SW480 (cell line): ENCODE data around the gene PCDH9.
"Not testable (repeated sequence)": the region's sequence is repeated elsewhere in the genome, so short reads cannot be mapped to it uniquely, and the experiment has no call there.

ENCODE experiments used
- DNase-seq: peaks from one replicate; pipeline ENCODE4 v3.0.0-alpha.2; 2016; ENCODE audit warnings: low spot score

The PCDH9 gene

DNA sequence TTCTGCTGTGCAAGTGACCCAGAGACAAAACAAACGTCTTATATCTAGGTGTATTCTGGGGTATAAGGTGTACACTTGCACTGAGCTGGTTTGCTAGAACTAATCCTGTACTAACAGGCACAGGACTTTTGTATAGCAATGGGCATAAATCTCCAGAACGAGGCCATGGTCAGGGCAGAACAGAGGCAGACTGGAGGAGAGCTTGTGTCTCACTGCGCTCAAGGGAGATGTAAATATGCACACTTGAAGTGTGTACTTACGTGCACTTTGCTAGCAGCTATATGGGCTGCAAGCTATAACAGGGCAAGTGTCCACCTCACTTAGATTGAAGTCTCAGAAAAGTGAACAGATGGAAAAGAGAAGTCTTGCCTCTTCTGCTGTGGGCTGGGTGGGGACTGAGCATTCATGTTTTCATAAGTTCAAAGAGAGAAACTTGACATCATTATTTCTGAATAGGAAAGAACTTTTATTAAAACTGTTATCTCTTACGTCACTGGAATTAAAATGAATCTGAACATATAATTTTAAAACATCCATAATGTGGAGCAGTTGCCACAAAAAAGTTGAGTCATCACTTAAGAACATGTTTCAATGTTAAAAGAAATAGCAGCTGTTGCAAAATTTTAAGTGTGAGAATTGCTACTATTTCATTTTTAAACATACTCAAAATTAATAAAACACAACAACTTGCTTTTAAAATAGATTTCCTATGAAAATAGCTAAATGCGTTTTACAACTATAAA is 888.3 kb downstream of the PCDH9 start:
- no peak for DNase-seq

DNA sequence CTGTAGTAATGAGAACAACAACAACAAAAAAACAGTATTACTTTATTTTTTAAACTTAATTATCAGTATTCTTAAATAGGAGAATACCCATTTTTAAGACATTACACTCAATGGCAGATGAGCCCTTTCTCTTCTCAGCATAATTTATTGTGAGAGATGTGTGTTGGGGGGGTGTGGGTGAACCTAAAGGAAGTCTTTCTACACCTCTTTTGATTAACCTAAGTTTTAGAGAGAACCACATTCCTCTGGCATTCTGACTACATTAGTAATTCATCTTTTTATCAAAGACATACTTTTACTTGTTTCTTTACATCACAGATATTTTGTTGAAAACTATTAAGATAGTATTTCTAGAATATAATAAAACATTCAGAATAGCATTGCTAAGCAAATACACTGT is 890.9 kb downstream of the PCDH9 start:
- DNase-seq = no peak

DNA sequence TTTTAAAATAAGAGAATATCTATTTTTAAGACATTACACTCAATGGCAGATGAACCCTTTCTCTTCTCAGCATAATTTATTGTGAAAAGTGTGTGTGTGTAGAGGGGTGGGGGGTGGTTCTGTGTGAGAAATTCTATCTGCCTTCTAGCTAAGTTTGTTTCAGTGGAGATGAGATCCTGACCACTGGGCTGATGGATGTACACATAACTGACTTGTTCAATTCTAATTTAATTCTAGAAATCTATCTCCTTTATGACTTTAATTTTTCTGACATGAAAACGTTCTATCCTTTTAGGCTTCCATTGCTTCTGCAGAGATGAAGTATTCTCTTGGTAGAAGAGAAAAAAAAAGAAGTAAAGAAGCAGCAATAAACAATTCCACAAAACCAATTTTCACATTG is 891.6 kb downstream of the PCDH9 start:
- DNase-seq = no peak

DNA sequence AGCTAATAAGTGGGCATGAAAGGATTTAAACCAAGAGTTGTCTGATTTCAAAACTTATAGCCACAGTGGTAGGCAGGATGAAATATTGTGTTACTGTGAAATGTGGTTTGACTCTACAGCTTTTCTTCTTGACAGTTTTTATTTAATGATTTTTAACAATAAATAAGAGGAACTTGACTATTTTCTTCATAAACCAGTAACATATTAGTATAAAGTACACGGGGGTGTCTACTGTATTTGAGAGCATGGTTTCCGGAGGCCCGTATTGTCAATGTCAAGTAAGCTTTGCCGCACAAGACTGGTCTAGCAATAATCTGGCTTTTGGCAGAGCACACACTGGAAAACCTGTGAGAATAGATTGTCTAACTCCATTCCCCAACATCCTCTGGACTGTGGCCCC is 894.5 kb downstream of the PCDH9 start:
- no peak for DNase-seq

DNA sequence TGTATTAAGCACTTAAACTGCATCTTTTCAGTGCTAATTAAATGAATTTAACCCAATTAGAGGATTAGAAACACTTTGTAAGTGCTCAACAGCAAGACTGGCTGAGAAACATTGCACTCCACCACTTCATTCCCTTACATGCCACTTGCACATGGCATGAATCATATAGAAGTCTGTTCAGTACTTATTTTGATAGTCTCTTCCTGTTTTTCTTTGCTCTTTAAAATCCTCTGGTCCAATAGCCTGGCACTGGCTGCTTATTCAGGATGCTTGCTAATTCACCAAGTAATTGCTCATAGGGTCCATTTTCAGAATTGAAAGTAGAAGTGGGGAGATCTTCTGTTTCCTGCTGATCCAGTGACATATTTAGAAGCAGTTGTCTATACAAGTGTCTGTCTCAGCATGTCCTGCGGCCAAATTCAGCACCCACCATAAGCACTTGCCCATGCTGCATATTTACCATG is 900.1 kb downstream of the PCDH9 start:
- DNase-seq = no peak

DNA sequence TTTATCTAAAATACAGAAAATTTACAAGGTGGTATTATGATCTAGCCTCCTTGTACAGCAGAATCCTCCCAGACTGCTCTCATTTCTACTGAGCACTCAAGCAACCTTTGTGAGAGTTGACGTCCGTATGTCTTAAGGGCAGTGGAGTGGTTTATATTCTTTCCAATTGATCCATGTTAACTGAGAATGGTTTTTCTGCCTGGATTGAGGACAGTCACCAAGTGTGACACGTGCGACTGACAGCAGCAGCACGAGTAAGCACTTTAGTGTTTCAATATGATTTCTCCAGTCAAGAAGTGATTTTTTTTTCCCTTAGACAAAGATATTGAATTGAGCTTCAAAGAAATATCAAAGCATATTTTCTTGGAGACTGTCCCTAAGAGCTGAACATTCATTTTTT is 901.7 kb downstream of the PCDH9 start:
- DNase-seq = no peak

GRCh38 chr13:66323745-66324347 is 906.3 kb downstream of the PCDH9 start:
- no peak for DNase-seq

DNA sequence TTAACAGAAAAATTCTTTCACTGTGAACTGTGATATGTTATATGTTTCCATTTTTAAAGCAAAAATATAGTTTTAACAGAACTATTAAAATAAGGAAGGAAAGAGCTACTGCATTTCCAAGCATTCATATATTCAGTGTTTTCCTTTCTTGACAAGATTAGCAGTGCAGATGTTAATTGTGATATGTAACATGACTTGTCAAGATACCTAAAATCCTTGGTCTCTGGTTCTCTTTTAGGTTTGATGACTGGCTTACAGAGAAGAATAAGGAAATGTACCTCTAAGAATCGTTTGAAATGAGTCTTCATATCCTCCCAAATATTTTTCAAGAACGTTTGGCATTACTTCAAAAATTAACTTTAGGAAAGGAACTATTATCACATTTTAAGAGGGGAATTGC is 907.2 kb downstream of the PCDH9 start:
- DNase-seq = no peak

- no peak for DNase-seq
Measured at GRCh38 chr13:66322193-66322740, 907.9 kb downstream of the PCDH9 start.

DNA sequence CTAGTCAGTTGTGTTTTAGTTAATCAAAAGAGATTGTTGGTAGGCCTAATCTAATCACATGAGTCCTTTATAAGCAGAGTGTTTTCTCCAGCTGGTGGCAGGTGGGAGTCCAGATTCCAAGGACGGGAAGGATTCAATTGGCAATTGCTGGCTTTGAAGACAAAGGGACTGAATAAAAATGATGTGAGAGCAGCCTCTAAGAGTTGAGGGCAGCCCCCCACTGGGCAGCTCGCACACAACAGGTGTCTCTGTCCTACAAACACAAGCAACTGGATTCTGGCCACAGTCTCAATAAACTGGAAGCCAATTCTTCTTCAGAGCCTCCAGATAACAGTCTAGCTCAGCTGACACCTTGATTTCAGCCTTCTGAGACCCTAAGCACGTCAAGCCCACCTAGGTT is 915.2 kb downstream of the PCDH9 start:
- DNase-seq = no peak

DNA sequence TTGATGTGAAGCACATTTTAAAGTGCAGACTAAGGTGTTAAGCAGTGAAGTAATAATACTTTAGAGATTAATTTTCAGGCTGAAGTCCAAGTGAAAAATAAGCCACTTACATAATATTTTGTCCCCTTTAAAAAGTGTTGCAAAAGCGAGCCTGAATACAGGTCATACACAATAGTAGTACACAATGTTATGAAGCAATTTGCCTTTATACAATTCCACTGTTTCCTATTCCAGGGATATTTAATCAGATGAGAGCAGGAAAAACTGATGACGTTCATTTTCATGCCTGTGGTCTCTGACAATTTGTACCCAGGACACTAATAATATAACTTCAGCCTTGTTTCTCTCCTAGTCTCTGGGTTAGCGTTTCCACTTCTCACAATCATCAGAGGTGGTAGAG is 916.7 kb downstream of the PCDH9 start:
- DNase-seq = no peak

DNA sequence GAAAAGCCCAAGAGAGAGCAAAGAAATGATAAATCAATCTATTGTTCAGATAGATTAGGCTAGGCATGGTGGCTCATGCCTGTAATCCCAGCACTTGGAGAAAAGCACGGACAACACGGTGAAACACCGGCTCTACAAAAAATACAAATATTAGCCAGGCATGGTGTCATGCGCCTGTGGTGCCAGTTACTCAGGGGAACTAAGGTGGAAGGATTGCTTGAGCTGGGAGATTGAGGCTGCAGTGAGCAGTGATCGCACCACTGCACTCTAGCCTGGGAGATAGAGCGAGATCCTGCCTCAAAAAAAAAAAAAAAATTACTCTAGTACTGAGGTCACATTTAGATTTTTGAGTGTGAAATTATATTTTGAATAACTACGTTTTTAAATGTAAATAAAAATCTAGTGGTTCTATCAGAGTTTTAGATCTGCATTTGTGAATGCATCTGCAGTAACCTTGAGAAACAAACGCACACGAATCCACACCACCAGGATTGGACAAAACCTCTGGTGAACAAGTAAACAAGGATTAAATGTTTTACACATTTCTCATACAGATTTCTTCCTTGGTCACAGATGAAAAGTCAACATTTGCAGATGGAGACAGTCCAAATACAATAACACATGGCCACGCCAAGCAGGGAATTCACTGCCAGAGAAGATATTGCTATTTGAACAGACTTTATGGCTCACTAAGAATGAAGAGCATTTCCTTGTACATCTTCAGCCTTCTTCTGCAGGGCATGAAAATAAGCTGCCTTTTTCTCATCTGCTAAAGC is 917.6 kb downstream of the PCDH9 start:
- DNase-seq = no peak

GRCh38 chr13:66305961-66306617 is 924.0 kb downstream of the PCDH9 start:
- no peak for DNase-seq

- DNase-seq = no peak
Measured at GRCh38 chr13:66301482-66301881, 928.7 kb downstream of the PCDH9 start.

GRCh38 chr13:66301006-66301405 is 929.1 kb downstream of the PCDH9 start:
- no peak for DNase-seq

DNA sequence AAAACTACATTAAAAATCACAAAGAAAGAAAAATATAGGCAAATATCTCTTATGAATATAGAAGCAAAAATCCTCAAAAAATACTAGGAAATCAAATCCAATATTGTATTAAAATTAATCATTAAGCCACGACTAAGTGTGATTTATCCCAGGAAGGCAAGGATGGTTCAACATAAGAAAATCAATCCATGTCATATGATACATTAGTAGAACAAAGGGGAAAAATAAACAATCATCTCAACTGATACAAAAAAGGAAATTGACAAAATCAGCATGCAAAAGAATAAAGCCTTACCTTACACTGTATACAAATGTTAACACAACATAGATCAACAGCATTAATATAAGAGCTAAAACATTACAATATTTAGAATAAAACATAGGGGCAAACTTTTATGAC is 933.3 kb downstream of the PCDH9 start:
- DNase-seq = no peak

DNA sequence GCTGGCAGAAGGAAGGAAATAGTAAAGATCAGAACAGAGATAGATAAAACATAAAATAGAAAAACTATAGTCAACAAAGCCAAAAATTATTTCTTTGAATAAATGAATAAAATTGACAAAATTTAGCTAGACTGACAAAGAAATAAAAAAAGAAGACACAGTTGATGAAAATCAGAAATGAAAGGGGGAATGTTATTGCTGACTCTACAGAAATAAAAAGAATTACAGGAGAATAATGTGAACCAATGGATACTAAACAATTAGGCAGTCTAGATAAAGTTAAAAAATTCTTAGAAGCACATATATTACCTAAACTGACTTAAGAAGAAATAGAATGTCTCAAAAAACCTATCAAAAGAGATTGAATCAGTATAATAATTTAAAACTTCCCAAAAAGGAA is 933.8 kb downstream of the PCDH9 start:
- no peak for DNase-seq

DNA sequence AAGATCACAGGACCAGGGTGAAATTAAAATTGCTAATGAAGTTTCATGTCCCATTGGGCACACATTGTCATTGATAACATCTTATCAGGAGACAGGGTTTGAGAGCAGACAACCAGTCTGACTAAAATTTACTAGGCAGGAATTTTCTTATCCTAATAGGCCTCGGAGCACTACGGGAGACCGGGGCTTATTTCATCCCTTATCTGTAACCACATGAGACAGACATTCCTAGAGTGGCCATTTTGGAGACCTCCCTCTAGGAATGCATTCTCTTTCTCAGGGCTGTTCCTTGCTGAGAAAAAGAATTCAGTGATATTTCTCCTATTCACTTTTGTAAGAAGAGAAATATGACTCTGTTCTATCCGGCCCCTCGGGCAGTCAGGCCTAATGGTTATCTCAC is 943.3 kb downstream of the PCDH9 start:
- DNase-seq = not testable (repeated sequence)

DNA sequence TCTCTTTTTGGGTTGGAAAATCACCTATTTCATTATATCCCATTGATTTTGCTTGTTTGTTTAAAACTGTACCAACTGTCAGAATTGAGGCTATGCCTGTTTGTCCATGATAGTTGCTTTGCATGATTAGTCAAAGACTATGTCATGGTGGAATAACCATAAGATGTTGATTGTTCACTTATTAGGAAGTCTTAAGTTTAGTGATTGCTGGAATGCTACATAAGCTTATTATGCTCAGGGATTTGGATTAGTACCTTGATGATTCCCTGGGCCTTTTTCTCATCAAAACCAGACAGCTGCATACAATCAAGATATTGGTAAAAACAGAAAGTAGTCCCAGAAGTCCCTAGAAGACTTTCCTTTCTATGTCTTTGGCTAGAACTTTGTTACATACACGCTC is 954.7 kb downstream of the PCDH9 start:
- DNase-seq = no peak

DNA sequence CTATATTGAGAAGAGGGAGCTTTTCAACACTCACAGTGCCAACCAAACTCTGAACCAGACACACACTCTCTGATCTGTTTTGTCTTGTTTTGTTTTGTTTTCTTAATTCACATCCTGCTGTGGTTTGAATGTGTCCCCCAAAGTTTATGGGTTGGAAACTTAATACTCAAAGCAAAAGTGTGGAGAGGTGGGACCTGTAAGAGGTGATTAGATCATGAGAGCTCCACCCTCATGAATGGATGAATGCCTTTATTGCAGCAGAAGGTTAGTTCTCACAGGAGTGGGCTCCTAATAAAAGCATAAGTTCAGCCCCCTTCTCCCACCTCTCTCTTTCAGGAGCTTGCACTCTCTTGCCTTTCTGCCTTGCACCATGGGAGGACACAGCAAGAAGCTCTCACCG is 957.1 kb downstream of the PCDH9 start:
- no peak for DNase-seq

- DNase-seq = no peak
Measured at GRCh38 chr13:66266761-66267160, 963.4 kb downstream of the PCDH9 start.

GRCh38 chr13:66266348-66266747 is 963.8 kb downstream of the PCDH9 start:
- no peak for DNase-seq
